Activated naive CD4-positive, alpha-beta T cell treated with anti-CD3 and anti-CD28 coated beads for 36 hours (primary cell): ENCODE results near the gene CLIP2. TPM values are rescaled to one million over a fixed set of nuclear protein-coding genes. Genes with fewer than 3 reads are reported as not detected.
"Not testable (repeated sequence)": the region's sequence is repeated elsewhere in the genome, so short reads cannot be mapped to it uniquely, and the experiment has no call there.

ENCODE experiments used
- CTCF ChIA-PET: fragments of 350-600 bp; sonication (Branson Sonifier 250); formaldehyde crosslinking; loops from one replicate; lab custom pipeline; 2021; ENCODE audit warnings: antibody characterized with exemption; lab: Charles Lee
- DNase-seq: peaks from one replicate; pipeline ENCODE4 v3.0.0-alpha.2; 2020
- H3K27ac Mint-ChIP-seq: one replicate; pipeline ENCODE4 v1.8.0; 2021; ENCODE audit warnings: mild to moderate bottlenecking, mixed read lengths
- H3K27me3 Mint-ChIP-seq: one replicate; pipeline ENCODE4 v1.8.0; 2021; ENCODE audit warnings: low read depth, mixed read lengths
- H3K36me3 Mint-ChIP-seq: one replicate; pipeline ENCODE4 v1.8.0; 2021; ENCODE audit warnings: low read depth, mixed read lengths
- H3K4me1 Mint-ChIP-seq: one replicate; pipeline ENCODE4 v1.8.0; 2021; ENCODE audit warnings: low read depth, mixed read lengths
- H3K4me3 Mint-ChIP-seq: one replicate; pipeline ENCODE4 v1.8.0; 2021; ENCODE audit warnings: mild to moderate bottlenecking, moderate library complexity, mixed read lengths
- H3K9me3 Mint-ChIP-seq: one replicate; pipeline ENCODE4 v1.8.0; 2021; ENCODE audit warnings: mixed read lengths
- intact Hi-C: fragments of 100-400 bp; cut with micrococcal nuclease; formaldehyde crosslinking; loops from one replicate; pipeline ENCODE4 v1.15.1; 2023
- total RNA-seq, 2 experiments: library from RNA; stranded (reverse); gene quantifications; one replicate each; pipeline ENCODE4 v1.2.3, GENCODE V29; 2021

CLIP2 gene
- total RNA-seq, 2 experiments from 2014 or later = 1.2 to 1.6 TPM

GRCh38 chr7:74418538-74418937, 129.3 kb downstream of the CLIP2 start:
- DNase-seq = no peak
- H3K27ac Mint-ChIP-seq = no peak overlapping the region
- intact Hi-C loops = loop anchor here (5.0 kb wide), 1 partner anchor 149 kb away; no protein-coding TSS in a partner anchor
- CTCF ChIA-PET = interaction anchor here (0.7 to 3.0 kb wide), 5 partner anchors 18 to 148 kb away, joined by 3 to 27 read pairs (median 11); no protein-coding TSS in a partner anchor
- no peaks in the 10 kb centered on the region for H3K4me1 Mint-ChIP-seq
- no peak overlapping the region for H3K4me3 Mint-ChIP-seq
- H3K36me3 Mint-ChIP-seq = no peaks in the 10 kb centered on the region
- H3K27me3 Mint-ChIP-seq = no peaks in the 10 kb centered on the region
- no peaks in the 10 kb centered on the region for H3K9me3 Mint-ChIP-seq

DNA sequence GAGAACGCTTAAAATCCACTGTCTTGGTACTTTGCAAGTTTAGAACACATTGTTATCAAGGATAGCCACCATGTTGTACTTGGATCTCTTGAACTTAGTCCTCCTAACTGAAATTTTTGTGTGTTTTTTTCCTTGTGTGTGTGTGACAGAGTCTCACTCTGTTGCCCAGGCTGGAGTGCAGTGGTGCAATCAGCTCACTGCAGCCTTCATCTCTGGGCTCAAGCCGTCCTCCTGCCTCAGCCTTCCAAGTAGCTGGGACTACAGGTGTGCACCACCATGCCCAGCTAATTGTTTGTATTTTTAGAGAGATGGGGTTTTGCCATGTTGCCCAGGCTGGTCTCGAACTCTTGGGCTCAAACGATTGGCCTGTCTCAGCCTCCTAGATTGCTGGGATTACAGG, 130.0 kb downstream of the CLIP2 start:
- H3K4me1 Mint-ChIP-seq, H3K9me3 Mint-ChIP-seq, H3K27ac Mint-ChIP-seq, H3K36me3 Mint-ChIP-seq, H3K27me3 Mint-ChIP-seq, DNase-seq, H3K4me3 Mint-ChIP-seq: not testable (repeated sequence)
- intact Hi-C loops = loop anchor here (5.0 kb wide), 1 partner anchor 148 kb away; no protein-coding TSS in a partner anchor
- CTCF ChIA-PET = interaction anchor here (0.7 to 2.8 kb wide), 3 partner anchors 19 to 149 kb away, joined by 3 to 11 read pairs (median 4); no protein-coding TSS in a partner anchor

GRCh38 chr7:74420006-74420405, 130.8 kb downstream of the CLIP2 start:
- H3K36me3 Mint-ChIP-seq = no peaks in the 10 kb centered on the region
- CTCF ChIA-PET = interaction anchor here (0.7 to 2.8 kb wide), 4 partner anchors 19 to 390 kb away, joined by 3 to 11 read pairs (median 4); no protein-coding TSS in a partner anchor
- DNase-seq = no peak
- H3K27me3 Mint-ChIP-seq = no peaks in the 10 kb centered on the region
- no peak overlapping the region for H3K27ac Mint-ChIP-seq
- intact Hi-C loops = no loop called here
- H3K9me3 Mint-ChIP-seq = no peaks in the 10 kb centered on the region
- H3K4me1 Mint-ChIP-seq = no peaks in the 10 kb centered on the region
- H3K4me3 Mint-ChIP-seq = no peak overlapping the region

DNA sequence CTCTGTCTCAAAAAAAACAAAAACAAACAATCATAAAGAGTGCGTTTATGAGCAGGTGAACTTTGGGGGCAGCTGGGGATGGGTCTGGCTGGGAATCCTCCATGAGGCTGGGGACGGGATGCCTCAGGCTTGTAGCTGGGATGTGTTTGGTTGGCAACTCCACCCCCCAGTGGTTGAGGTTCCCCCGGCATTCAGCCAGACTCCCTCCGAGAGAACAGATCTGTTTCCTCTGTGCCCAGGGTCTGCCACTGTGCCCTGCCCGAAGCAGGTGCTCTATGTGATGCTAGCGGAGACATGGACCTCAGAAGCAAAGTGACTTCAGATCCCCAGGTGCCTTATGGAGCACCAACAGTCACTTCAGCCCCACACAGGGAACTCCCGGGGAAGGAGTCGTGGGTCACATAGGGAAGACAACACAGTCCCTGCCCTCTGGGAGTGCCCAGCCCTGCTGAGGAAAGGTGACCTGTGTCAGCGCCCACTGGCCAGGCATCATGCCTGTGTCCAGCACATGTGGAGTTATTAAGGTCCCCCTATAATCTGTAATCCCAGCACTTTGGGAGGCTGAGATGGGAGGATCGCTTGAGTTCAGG, 135.2 kb downstream of the CLIP2 start:
- CTCF ChIA-PET = interaction anchor here (0.6 to 1.0 kb wide), 2 partner anchors 10 to 22 kb away, joined by 3 to 4 read pairs; no protein-coding TSS in a partner anchor
- Mint-ChIP-seq H3K9me3 (no peaks in the 10 kb centered on the region), H3K27ac (no peak overlapping the region), H3K4me1 (no peaks in the 10 kb centered on the region), H3K4me3 (no peak overlapping the region), H3K36me3 (no peaks in the 10 kb centered on the region), H3K27me3 (no peaks in the 10 kb centered on the region)
- no peak for DNase-seq
- intact Hi-C loops = no loop called here

DNA sequence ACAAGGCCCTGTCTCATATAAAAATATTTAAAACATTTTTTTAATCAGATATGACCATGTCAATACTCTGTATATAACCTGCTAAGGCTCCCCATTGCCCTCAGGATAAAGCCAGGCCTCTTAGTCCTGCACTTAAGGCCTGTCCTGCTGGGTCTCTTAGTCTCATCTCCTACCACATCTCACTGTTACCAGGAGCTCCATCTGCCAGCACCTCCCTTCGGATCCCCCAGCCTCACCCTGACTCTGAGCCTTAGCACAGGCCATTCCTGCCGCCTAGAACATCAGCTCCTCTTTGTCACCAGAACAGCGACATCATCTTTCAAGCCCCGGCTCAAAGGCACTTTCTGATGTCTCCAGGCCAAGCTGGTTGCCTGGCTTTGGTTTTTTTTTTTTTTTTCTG, 138.8 kb downstream of the CLIP2 start:
- Mint-ChIP-seq H3K27ac (no peak overlapping the region), H3K36me3 (no peaks in the 10 kb centered on the region), H3K4me1 (no peaks in the 10 kb centered on the region), H3K9me3 (no peaks in the 10 kb centered on the region), H3K4me3 (no peak overlapping the region), H3K27me3 (no peaks in the 10 kb centered on the region)
- DNase-seq = no peak
- CTCF ChIA-PET = interaction anchor here (0.7 to 1.1 kb wide), 3 partner anchors 22 to 221 kb away, joined by 3 to 5 read pairs (median 5); no protein-coding TSS in a partner anchor
- intact Hi-C loops = no loop called here

GRCh38 chr7:74429153-74429747, 140.0 kb downstream of the CLIP2 start:
- intact Hi-C loops = no loop called here
- Mint-ChIP-seq H3K4me1 (no peaks in the 10 kb centered on the region), H3K27me3 (no peaks in the 10 kb centered on the region), H3K27ac (no peak overlapping the region), H3K4me3 (no peak overlapping the region), H3K36me3 (no peaks in the 10 kb centered on the region), H3K9me3 (no peaks in the 10 kb centered on the region)
- CTCF ChIA-PET = interaction anchor here (0.7 to 1.1 kb wide), 2 partner anchors 186 to 222 kb away, joined by 3 to 4 read pairs; no protein-coding TSS in a partner anchor
- DNase-seq = no peak

DNA sequence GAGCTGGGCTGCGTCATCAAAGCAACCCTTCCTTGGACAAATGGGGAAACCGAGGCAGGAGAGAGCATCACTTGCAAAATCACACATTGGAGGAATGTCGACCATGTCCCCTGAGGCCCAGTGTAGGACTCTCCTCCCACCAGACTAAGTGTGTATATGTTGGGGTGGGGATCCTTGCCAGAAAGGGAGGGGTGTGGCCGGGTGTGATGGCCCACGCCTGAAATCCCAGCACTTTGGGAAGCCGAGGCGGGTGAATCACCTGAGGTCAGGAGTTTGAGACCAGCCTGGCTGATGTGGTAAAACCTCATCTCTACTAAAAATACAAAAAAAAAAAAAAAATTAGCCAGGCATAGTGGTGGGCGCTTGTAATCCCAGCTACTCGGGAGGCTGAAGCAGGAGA, 141.2 kb downstream of the CLIP2 start:
- H3K27me3 Mint-ChIP-seq, DNase-seq, H3K27ac Mint-ChIP-seq, intact Hi-C loops, CTCF ChIA-PET, H3K4me3 Mint-ChIP-seq, H3K36me3 Mint-ChIP-seq, H3K9me3 Mint-ChIP-seq, H3K4me1 Mint-ChIP-seq: not testable (repeated sequence)

DNA sequence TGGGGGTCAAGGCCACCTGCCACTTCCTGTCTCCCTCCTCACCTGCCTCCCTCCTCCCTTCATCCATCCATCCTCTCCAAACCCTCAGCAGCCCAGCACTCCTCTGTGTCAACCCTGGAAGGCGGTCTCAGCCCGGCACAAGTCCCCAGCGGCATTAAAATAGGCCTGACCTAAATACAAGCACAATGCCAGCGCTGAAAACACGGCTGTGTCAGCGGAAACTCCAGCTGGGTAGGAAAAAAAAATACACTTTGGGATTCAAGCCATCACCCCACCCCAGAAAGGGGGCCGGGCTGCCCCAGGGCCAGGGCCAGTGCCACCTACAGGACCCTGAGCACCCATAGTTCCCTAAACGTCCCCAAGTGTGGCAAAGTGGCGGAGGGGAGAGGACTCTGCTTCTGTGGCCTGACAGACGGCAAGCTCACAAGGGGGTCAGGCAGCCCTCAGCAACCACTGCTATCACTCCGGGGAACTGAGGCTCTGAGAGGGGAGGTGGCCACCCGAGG, 141.8 kb downstream of the CLIP2 start:
- no peaks in the 10 kb centered on the region for H3K4me1 Mint-ChIP-seq
- CTCF ChIA-PET = no interaction called here
- H3K4me3 Mint-ChIP-seq = no peak overlapping the region
- no peak for DNase-seq
- intact Hi-C loops = no loop called here
- no peaks in the 10 kb centered on the region for H3K27me3 Mint-ChIP-seq
- H3K9me3 Mint-ChIP-seq = no peaks in the 10 kb centered on the region
- no peak overlapping the region for H3K27ac Mint-ChIP-seq
- H3K36me3 Mint-ChIP-seq = no peaks in the 10 kb centered on the region

GRCh38 chr7:74437291-74437571, 148.0 kb downstream of the CLIP2 start:
- H3K27me3 Mint-ChIP-seq, H3K36me3 Mint-ChIP-seq, H3K4me1 Mint-ChIP-seq, DNase-seq, intact Hi-C loops, H3K9me3 Mint-ChIP-seq, H3K4me3 Mint-ChIP-seq, H3K27ac Mint-ChIP-seq: not testable (repeated sequence)
- CTCF ChIA-PET = interaction anchor here (3.7 kb wide), 1 partner anchor 13 kb away, joined by 22 read pairs; no protein-coding TSS in a partner anchor

DNA sequence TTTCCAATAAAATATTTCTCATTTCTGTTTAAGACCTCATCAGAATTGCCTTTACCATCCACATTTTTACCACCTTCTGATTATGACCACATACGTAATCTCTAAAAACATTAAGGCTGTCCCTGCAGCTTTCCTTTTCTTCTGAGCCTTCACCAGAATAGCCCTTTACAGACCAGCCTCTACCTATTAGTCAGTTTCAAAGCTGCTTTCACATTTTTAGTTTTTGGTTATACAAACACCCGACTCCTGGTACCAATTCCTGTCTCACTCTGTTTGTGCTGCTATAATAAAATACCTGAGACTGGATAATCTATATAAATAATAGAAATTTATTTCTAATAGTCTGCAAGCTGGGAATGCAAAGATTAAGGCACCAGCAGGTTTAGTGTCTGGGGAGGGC, 149.1 kb downstream of the CLIP2 start:
- intact Hi-C loops = no loop called here
- no peak for DNase-seq
- Mint-ChIP-seq H3K4me3 (no peak overlapping the region), H3K27ac (no peak overlapping the region), H3K36me3 (peaks cover 2% of the 10 kb centered on the region), H3K27me3 (no peaks in the 10 kb centered on the region), H3K9me3 (peaks cover 7% of the 10 kb centered on the region), H3K4me1 (no peaks in the 10 kb centered on the region)
- CTCF ChIA-PET = interaction anchor here (3.7 kb wide), 1 partner anchor 12 kb away, joined by 22 read pairs; no protein-coding TSS in a partner anchor

DNA sequence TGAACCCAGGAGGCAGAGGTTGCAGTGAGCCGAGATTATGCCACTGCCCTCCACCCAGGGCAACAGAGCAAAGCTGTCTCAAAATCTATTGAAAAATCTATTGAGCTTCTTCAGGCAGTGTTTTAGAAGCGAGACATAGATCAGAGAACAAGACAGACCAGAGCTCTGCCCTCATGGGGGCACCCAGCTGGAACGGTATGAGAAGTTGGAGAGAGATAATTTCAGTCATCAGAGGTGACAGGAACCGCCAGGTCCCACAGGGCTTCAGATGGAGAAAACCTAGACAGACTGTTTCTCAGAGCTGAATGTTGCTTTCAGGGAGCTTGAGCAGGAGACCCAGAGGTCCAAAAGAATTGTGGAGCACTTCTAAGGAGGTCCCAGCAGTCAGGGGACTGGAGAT, 150.3 kb downstream of the CLIP2 start:
- Mint-ChIP-seq H3K27ac (no peak overlapping the region), H3K4me1 (no peaks in the 10 kb centered on the region)
- CTCF ChIA-PET = interaction anchor here (0.6 to 3.7 kb wide), 4 partner anchors 11 to 143 kb away, joined by 3 to 22 read pairs (median 3); no protein-coding TSS in a partner anchor

GRCh38 chr7:74440143-74440542, 150.9 kb downstream of the CLIP2 start:
- CTCF ChIA-PET = interaction anchor here (1.2 to 3.7 kb wide), 2 partner anchors 10 to 36 kb away, joined by 3 to 22 read pairs; no protein-coding TSS in a partner anchor
- not testable (repeated sequence) for H3K27ac Mint-ChIP-seq

More for the DNA sequence above, 150.3 kb downstream of the CLIP2 start:
- intact Hi-C loops = no loop called here
- Mint-ChIP-seq H3K4me3 (no peak overlapping the region), H3K9me3 (peaks cover 7% of the 10 kb centered on the region), H3K27me3 (no peaks in the 10 kb centered on the region), H3K36me3 (peaks cover 2% of the 10 kb centered on the region)
- DNase-seq = no peak

More at GRCh38 chr7:74440143-74440542, 150.9 kb downstream of the CLIP2 start:
- H3K9me3 Mint-ChIP-seq, H3K27me3 Mint-ChIP-seq, H3K36me3 Mint-ChIP-seq, H3K4me1 Mint-ChIP-seq, DNase-seq, intact Hi-C loops, H3K4me3 Mint-ChIP-seq: not testable (repeated sequence)
